NB4 (cell line): ENCODE results near the gene ADGRB2.

ENCODE experiments used
- DNase-seq: peaks from one replicate; pipeline ENCODE4 v3.0.0; 2010; ENCODE audit warnings: low read depth
- H3K4me3 ChIP-seq: one replicate; pipeline ENCODE4 v1.5.1; 2011; ENCODE audit warnings: mild to moderate bottlenecking, low read depth, low read length, moderate library complexity
- CTCF ChIP-seq: IDR thresholded peaks from one replicate; pipeline ENCODE4 v1.5.1; 2012; ENCODE audit warnings: low read depth, low read length
- MAX ChIP-seq: IDR thresholded peaks from 2 replicates; pipeline ENCODE4 v1.6.1; 2011; ENCODE audit warnings: low read depth, low read length
- MYC ChIP-seq: IDR thresholded peaks from 2 replicates; pipeline ENCODE4 v1.6.1; 2011; ENCODE audit warnings: low read depth, low read length
- POLR2A ChIP-seq: IDR thresholded peaks from 2 replicates; pipeline ENCODE4 v1.6.1; 2011; ENCODE audit warnings: mild to moderate bottlenecking; ENCODE audit not compliant: insufficient read length; ENCODE audit errors: extremely low read depth

The ADGRB2 gene

GRCh38 chr1:31781756-31782371, 17.7 kb upstream of the ADGRB2 start:
- no peak for DNase-seq
- no peak overlapping the region for H3K4me3 ChIP-seq
- TF ChIP-seq CTCF, result no peak
- no peak for TF ChIP-seq MYC
- TF ChIP-seq POLR2A, result no peak
- no peak for TF ChIP-seq MAX

GRCh38 chr1:31781138-31781755, 17.1 kb upstream of the ADGRB2 start:
- no peak for TF ChIP-seq POLR2A
- no peak for TF ChIP-seq MAX

GRCh38 chr1:31780632-31781031, 16.5 kb upstream of the ADGRB2 start:
- H3K4me3 ChIP-seq, result no peak overlapping the region
- TF ChIP-seq CTCF, result no peak
- TF ChIP-seq POLR2A, result no peak
- TF ChIP-seq MYC, result no peak
- TF ChIP-seq MAX, result no peak
- no peak for DNase-seq

More at GRCh38 chr1:31781138-31781755, 17.1 kb upstream of the ADGRB2 start:
- no peak overlapping the region for H3K4me3 ChIP-seq
- DNase-seq, result no peak

GRCh38 chr1:31779687-31780086, 15.5 kb upstream of the ADGRB2 start:
- TF ChIP-seq POLR2A (no peak), MAX (no peak), CTCF (no peak), MYC (no peak)
- no peak for DNase-seq
- H3K4me3 ChIP-seq, result no peak overlapping the region

GRCh38 chr1:31778763-31779488, 14.8 kb upstream of the ADGRB2 start:
- DNase-seq, result no peak
- TF ChIP-seq POLR2A (no peak), MYC (no peak), MAX (no peak), CTCF (no peak)
- H3K4me3 ChIP-seq, result no peak overlapping the region

GRCh38 chr1:31776516-31776915, 12.4 kb upstream of the ADGRB2 start:
- TF ChIP-seq POLR2A (no peak), MAX (no peak), MYC (no peak), CTCF (no peak)
- no peak for DNase-seq
- no peak overlapping the region for H3K4me3 ChIP-seq
